22Rv1 (cell line): ENCODE data around the gene TRDMT1.
A peak's percentile ranks its signal among the peaks of the same experiment; 100 is the strongest.

Experiments used
- H3K27ac ChIP-seq: fragments of 450-650 bp; 2 replicates; pipeline ENCODE4 v1.5.1; 2017
- ZFX ChIP-seq: fragments of 450-650 bp; IDR thresholded peaks from 2 replicates; pipeline ENCODE4 v1.6.1; 2017; ENCODE audit warnings: antibody characterized with exemption, borderline replicate concordance
- TF ChIP-seq, protein P1 (sequence below): fragments of 450-650 bp; IDR thresholded peaks from 2 replicates; pipeline ENCODE4 v1.5.1; 2017; ENCODE audit warnings: mild to moderate bottlenecking

The TRDMT1 gene

DNA sequence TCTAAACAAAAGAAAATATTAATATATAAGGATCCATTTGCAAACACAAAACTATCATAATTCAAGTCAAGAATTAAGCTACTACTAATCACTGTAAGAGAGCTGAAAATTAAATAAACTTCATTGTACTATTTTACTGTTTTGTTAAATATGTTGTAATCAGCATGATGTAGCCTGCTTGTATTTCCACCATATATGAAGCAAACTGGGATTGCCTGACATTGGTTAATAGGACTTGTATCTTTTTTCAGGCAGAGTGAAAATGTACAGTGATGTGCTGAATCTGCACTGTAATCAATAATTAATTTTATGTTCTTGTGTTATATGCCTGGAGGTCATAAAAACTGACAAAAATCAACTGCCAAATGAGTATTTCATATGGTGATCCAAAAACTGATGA lies 25.4 kb downstream of the TRDMT1 start:
- TF ChIP-seq, protein P1, sequence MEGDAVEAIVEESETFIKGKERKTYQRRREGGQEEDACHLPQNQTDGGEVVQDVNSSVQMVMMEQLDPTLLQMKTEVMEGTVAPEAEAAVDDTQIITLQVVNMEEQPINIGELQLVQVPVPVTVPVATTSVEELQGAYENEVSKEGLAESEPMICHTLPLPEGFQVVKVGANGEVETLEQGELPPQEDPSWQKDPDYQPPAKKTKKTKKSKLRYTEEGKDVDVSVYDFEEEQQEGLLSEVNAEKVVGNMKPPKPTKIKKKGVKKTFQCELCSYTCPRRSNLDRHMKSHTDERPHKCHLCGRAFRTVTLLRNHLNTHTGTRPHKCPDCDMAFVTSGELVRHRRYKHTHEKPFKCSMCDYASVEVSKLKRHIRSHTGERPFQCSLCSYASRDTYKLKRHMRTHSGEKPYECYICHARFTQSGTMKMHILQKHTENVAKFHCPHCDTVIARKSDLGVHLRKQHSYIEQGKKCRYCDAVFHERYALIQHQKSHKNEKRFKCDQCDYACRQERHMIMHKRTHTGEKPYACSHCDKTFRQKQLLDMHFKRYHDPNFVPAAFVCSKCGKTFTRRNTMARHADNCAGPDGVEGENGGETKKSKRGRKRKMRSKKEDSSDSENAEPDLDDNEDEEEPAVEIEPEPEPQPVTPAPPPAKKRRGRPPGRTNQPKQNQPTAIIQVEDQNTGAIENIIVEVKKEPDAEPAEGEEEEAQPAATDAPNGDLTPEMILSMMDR = no peak
- no peak for TF ChIP-seq ZFX
- H3K27ac ChIP-seq = no peak overlapping the region

DNA sequence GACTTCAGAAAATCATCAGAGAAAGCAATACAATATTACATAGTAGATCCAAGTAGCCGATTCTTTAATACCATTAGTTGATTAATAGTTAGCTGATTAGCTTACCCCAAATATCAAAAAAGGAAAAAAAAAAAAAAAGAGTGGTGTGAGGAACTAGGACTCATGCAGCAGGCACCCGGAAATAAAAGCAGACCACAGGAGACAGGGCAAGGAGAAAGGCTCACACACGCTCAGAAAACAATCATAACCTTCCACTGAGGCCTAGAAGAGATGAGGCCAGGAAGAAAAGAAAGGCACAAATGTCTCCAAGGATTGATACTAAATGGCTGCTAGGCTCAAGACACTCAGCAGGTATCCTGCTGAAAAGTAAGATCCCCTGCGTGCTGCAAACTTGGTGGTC lies 25.9 kb downstream of the TRDMT1 start:
- H3K27ac ChIP-seq = no peak overlapping the region
- TF ChIP-seq, protein P1 = no peak

DNA sequence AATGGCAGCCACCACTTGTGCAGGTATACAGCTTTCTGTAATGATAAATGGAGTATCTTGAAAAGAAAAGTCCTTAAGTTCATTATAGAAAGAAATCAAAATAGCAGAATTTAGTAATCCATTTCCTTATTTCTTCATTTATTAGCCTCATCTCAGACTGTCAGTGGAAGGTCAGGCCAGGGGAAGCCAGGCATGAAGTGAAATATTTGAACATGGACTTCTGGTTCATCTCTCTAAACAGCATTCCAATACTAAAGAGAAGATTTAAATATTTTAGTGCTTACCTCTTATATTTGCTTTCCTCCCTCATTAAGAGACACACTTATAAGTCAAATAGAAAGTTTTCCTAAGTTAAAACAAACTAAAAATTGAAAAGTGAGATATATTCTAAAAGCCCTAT lies 26.8 kb downstream of the TRDMT1 start:
- TF ChIP-seq, protein P1 = no peak
- no peak for TF ChIP-seq ZFX
- no peak overlapping the region for H3K27ac ChIP-seq

DNA sequence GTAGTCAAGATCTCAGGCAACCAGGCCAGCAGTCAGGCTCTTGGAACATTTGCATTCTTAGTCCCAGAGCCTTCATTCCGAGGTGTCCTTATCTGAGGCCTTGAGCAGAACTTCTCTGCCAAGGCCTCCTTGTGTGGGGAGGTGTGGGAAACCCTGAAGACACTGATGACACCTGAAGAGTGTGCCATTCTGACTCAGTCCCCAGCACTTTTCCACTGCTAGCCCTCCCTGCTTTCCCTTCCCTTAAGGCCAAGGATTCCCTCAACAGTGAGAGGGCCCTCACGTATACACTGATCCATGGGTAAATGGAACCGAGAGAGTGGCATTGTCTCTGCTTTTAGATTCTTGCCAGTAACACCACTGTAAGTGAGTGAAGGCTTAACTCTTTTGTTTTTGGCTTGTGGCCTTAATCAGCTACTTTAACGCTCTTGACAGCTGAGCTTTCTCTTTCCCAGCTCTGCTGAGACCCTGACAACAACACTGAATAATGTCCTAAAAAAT lies 30.3 kb downstream of the TRDMT1 start:
- H3K27ac ChIP-seq = no peak overlapping the region

DNA sequence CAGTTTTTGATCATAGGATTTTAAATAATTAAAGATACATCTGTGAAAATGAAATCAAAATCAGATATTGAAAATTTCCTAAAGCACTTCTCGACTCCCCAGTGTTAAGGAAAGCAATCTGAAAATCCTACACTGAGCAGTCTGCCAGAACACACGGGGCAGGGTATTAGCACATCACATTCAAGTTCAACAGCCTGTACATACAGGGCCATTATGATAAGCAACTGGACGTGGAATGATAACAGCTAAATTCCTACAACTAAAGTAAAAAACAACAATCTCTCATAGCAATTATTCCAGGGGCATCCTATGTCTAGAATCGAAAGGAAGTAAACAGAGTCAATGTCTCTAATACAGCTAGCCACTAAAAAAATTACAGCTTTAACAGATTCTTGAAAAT lies 31.7 kb downstream of the TRDMT1 start:
- TF ChIP-seq, protein P1 = no peak
- TF ChIP-seq ZFX = no peak
- H3K27ac ChIP-seq = no peak overlapping the region

More for the DNA sequence above, 30.3 kb downstream of the TRDMT1 start:
- TF ChIP-seq ZFX = no peak
- TF ChIP-seq, protein P1 = no peak

DNA sequence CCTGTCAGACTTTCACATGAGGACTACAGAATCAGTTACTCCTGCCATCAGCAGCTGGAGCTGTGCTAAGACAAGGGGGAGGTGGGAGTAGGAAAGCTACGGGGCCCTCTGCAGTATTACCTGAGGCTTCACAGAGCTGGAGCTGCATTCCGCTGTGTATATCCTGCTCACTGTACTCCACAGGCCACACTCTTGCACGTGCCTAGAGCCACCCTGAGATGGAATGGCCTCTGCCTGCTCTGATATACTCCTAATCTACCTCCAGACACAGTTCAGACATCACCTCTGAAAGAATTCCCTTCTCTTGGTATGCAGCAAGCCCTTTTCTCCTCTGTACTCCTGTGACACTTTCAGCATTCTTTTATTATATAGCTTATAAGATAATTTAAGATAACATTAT lies 34.8 kb downstream of the TRDMT1 start:
- no peak for TF ChIP-seq ZFX
- TF ChIP-seq, protein P1 = no peak
- H3K27ac ChIP-seq = no peak overlapping the region

DNA sequence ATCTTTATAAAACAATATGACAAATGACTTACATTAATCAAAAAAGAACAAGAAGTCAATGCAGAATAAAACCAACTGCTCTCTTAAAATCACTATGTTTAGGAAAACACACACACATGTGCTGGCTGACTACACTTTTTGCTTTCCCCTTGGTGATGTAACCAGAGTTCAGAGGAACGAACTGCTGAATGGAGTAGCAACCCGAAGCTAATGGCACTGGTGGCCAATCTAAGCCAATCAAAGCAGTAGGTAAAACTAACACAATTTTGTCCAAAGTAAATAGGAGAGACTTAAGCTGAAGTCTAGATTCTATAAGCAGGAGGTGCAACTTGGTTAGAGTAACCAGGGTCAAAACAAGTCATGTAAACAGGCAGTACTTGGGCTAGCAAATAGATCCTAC lies 38.6 kb downstream of the TRDMT1 start:
- H3K27ac ChIP-seq = peak overlapping the region; percentile 22
- TF ChIP-seq, protein P1 = no peak
- TF ChIP-seq ZFX = no peak
